Stimulated activated CD4-positive, alpha-beta T cell treated with anti-CD3 and anti-CD28 coated beads, Interleukin-2, amount 100 ng/mL, for 24 hours (primary cell): ENCODE results near the gene RTL10.
"Not testable (repeated sequence)": the region's sequence is repeated elsewhere in the genome, so short reads cannot be mapped to it uniquely, and the experiment has no call there.

Experiments used
- DNase-seq, 2 donors: peaks; one replicate each; pipeline ENCODE4 v3.0.0-alpha.2; 2020

Gene RTL10

GRCh38 chr22:19888131-19888746 is 33.6 kb upstream of the RTL10 start:
- no peak for DNase-seq

DNA sequence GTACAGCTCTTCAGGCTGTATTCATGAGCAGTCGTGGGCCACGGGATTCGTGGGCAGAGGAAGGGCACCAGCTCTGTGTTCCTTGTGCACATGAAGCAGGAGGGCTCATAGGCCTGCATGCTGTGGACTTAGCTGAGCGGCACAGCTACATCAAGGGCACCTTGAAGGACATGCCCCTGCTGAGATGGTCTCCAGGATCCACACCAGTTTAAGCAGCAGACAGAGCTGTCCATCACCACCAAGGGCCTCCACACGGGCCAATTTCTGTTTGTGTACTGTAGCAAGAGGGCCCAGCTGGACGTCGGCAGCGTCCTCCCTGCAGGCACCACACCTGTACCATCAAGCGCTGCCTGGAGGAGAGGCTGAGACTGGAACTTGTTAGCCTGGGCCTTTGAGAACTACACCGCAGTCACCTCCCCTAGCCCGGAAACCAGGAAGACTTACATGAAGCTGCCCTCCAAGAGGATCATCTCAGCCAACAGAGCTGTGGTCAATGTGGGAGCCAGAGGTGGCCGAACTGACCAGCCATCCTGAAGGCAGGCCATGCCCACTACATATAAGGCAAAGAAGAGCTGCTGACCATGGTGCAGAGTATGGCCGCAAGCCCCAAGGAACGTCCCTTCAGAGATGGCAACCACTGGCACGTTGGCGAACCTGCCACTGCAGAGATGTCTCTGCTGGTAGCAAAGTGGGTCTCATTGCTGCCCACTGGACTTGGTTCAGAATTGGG is 32.7 kb upstream of the RTL10 start:
- no peak for DNase-seq

GRCh38 chr22:19886605-19887255 is 32.1 kb upstream of the RTL10 start:
- DNase-seq, result no peak

- no peak for DNase-seq
Measured at GRCh38 chr22:19885841-19886592, 31.3 kb upstream of the RTL10 start.

- DNase-seq, result no peak
Measured at GRCh38 chr22:19884954-19885751, 30.5 kb upstream of the RTL10 start.

DNA sequence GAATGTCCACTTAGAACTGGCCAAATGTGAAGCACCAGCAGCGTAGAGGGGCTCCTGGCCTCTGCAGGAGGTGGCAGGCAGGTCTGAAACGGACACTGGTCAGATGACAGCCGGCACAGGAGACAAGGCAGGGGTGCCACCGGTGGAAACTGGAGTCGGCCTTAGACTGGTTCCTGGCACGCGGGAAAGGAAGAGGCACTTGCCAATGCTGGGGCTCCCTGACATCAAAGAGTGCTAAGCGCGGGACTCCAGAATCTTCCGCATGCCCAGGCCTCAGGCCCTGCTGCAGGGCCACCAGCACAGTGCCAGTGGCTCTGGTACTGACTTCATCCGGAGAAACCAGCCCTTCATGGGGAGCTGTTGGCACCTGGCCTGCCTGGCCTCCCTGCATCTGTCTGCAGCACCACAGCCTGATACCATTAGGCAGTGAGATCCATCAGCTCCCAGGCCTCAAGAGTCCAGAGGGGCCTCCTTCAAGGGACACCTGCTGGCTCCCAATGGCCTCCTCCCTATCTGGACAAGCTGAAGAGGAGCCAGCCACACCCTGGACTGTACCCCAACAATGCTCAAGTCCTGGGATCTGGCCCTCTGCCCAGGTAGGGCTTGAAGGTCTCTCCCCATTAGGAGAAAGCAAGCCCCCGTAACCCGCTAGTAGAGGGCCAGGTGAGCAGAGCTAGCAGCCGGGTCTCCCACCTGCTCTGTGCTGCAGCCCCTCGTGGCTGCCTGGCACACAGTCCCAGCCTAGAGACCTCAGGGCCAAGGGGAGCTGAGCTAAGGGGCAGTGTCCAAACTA is 29.7 kb upstream of the RTL10 start:
- no peak for DNase-seq

DNA sequence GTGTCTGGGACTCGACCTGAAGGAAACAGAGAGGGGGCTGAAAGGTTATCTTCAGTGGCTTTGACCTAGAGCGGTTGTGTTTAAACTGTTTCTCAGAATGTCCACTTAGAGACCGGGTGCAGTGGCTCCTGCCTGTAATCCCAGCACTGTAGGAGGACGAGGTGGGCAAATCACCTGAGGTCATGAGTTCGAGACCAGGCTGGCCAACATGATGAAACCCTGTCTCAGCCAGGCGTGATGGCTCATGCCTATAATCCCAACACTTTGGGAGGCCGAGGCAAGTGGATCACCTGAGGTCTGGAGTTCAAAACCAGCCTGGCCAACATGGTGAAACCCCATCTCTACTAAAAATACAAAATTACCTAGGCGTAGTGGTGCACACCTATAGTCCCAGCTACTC is 28.8 kb upstream of the RTL10 start:
- not testable (repeated sequence) for DNase-seq

GRCh38 chr22:19882446-19883381 is 28.0 kb upstream of the RTL10 start:
- DNase-seq, result no peak

- no peak for DNase-seq
Measured at GRCh38 chr22:19880786-19881569, 26.3 kb upstream of the RTL10 start.

GRCh38 chr22:19879992-19880785 is 25.5 kb upstream of the RTL10 start:
- DNase-seq, result no peak

DNA sequence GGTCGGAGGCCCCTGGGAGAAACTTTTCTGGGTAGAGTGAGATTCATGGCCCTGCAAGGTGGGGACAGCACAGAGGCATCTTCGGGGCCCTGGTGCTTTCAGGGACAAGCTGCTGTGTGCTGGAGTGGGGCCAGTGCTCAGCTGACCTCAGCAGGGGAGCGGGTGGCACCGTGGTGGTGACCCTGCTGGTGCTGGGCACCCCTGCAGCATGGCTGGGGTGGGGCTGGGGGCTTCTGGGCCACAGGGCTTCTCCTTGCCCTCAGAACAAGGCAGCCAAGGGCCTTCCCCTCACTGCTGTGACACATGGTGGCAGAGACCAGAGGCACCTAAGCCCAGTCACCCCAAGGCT is 24.9 kb upstream of the RTL10 start:
- DNase-seq, result no peak

DNA sequence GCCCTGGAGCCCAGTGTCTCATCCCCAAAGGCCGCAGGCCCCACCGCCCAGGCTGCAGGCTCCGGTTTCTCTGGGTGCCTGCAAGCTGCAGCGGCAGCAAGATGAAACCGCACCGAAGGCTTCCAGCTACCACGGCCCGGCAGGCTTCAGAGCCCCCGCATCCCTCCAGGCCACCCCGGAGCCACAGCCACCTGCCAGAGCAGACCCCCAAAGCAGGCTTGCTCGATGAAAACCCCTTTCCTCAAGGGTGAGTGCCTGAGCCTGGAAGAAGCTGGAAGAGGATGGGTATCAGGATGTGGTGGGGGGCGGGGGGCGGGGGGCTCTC is 24.5 kb upstream of the RTL10 start:
- DNase-seq, result no peak

DNA sequence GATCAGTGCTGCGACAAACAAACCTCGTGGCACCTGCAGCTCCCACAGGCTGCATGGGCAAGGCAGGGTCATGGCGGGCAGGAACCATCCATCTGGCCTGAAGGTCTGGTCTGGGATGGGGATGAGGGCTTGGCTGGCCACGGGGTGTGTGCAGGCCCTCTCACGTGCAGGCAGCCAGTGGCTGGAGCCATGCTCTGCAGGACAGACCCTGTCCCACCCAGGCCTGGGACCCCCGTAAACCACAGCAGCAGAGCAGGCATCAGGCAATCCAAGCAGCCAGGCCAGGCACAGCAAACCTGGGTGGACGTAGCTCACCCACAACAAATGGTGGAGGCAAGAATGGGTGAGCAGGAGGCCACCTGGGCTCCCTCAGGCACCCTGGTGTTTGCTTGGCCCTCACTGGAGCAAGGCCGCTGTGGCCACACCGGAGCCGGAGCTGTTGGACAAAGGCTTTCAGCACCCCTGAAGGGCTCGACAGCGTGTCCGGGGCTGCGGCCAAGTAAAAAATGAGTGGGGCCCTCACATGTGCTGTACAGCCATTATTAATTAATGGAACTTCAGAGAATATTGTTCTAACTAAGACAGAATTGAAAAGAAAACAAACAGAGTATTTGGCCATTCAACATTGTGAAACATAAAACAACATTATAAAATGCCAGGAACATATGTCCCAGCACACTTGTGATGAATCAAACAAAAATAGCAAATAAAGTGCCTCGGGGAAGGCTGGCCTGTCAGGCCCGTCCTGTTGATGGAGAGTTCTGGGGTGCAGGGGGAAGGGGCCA is 24.0 kb upstream of the RTL10 start:
- no peak for DNase-seq

DNA sequence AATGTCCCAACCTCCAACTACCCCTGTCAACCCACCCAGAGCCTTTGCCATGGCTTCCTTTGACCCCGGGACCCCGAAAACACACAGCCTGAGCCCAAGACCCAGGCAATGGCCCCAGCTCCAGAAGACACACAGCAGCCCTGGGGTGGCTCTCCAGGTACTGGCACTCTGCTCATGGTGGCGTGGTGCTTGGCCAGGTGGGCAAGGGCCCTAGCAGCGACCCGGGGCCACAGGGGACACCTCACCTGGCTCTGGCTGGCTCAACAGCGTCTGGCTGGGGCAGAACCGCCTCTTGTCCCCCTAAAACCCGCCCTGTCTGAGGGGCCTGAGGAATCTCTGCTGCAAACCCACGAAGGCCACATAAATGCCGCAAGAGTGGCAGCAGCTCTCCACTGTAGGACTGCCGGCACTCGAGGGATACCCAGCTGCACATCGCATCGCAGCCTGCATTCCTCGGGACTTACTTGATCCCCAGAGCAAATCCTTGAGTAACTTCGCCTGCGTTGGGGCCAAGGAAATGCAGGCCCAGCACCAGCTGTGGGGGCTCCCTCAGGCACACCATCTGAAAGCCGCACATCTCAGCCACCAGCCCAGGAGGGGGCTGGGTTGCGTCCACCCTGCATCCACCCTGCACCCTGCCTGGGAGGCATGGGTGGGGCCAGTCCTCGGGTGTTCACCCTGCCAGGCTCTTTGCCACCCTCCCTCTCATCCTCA is 23.1 kb upstream of the RTL10 start:
- no peak for DNase-seq

- no peak for DNase-seq
Measured at GRCh38 chr22:19876941-19877625, 22.4 kb upstream of the RTL10 start.

GRCh38 chr22:19876314-19876940 is 21.8 kb upstream of the RTL10 start:
- DNase-seq, result no peak
